ENCODE data around the gene RAB6A.
A peak's percentile ranks its signal among the peaks of the same experiment; 100 is the strongest.

RAB6A gene

GRCh38 chr11:73651252-73651651 lies 109.6 kb downstream of the RAB6A start:
- no peak for TF ChIP-seq CTCF (IDR thresholded peaks at IDR 0.05; ENCODE audit: insufficient read depth, low read depth, low read length, missing control alignments)
- no peak for DNase-seq (ENCODE audit: low read depth)
- no peak overlapping the region for H3K4me3 ChIP-seq (ENCODE audit: low read depth, low read length)

DNA sequence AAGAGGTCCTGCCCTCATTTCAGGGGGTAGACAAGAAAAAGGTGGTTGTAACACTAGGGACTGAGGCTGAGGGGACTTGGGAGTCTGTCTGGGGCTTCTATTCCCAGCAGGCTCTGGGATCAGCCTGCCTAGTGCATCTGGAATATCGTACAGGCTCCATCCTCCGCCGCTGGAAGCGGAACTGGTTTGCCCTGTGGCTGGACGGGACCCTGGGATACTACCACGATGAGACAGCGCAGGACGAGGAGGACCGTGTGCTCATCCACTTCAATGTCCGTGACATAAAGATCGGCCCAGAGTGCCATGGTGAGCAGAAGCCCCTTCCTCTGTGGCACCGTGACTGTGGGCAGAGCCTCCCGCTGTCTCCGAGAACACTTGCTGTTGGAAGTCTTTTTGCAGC lies 110.5 kb downstream of the RAB6A start:
- no peak for TF ChIP-seq CTCF (IDR thresholded peaks at IDR 0.05; ENCODE audit: insufficient read depth, low read depth, low read length, missing control alignments)
- DNase-seq (ENCODE audit: low read depth), result no peak
- no peak overlapping the region for H3K4me3 ChIP-seq (ENCODE audit: low read depth, low read length)

- TF ChIP-seq CTCF (IDR thresholded peaks at IDR 0.05; ENCODE audit: insufficient read depth, low read depth, low read length, missing control alignments), result no peak
- DNase-seq (ENCODE audit: low read depth), result no peak
- H3K4me3 ChIP-seq (ENCODE audit: low read depth, low read length), result no peak overlapping the region
Measured at GRCh38 chr11:73649206-73649605, 111.7 kb downstream of the RAB6A start.

DNA sequence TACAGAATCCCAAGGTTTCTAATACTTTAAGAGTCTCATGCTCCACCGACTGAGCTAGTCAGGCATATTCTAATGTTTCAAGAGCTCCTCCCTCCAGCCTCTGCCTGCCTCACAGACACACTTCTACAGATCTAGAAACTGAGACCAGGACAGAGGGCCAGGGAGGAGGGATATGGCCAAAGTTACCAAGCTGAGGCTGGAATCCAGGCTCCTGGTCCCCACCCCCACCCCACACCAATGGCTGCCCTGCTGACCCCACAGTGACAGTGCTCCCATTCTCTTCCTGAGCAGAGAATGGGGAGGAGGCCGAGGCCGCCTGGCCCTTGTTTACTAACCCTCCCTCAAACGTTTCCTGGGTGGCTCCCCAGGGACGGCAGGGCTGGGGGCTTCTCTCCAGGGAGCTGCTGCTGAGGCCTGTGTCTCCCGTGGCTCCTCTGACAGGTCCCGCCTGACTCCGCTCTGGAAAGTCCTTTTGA lies 112.3 kb downstream of the RAB6A start:
- TF ChIP-seq CTCF (IDR thresholded peaks at IDR 0.05; ENCODE audit: insufficient read depth, low read depth, low read length, missing control alignments), result no peak
- DNase-seq (ENCODE audit: low read depth), result no peak
- H3K4me3 ChIP-seq (ENCODE audit: low read depth, low read length), result no peak overlapping the region

DNA sequence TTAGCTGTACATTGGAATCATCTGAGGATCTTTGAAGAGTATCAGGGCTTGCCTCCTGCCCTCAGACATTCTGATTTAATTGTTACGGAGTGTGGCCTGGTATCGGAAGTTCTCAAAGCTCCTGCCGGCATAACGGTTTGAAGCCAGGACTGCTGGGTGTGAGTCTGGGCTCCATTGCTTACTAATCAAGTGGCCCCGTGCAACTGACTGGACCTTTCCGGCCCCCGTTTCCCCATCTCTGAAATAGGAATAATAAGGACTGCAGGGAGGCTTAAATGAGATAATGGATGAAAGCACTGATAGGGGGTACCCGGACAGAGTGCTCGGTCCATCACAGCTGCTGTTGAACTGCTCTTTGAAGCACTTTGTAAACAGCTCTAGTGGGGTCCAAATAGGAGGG lies 112.8 kb downstream of the RAB6A start:
- TF ChIP-seq CTCF (IDR thresholded peaks at IDR 0.05; ENCODE audit: insufficient read depth, low read depth, low read length, missing control alignments), result no peak
- no peak for DNase-seq (ENCODE audit: low read depth)
- no peak overlapping the region for H3K4me3 ChIP-seq (ENCODE audit: low read depth, low read length)

GRCh38 chr11:73647459-73648100 lies 113.3 kb downstream of the RAB6A start:
- peak; percentile 90 for DNase-seq (ENCODE audit: low read depth)
- H3K4me3 ChIP-seq (ENCODE audit: low read depth, low read length), result peak overlapping the region; percentile 39
- TF ChIP-seq CTCF (IDR thresholded peaks at IDR 0.05; ENCODE audit: insufficient read depth, low read depth, low read length, missing control alignments), result no peak

Data from GM12865 (cell line).